Adipocyte (in vitro differentiated cells): ENCODE measurements around the gene NOL4L.
A peak's percentile ranks its signal among the peaks of the same experiment; 100 is the strongest.

Experiments used
- DNase-seq: peaks from one replicate; pipeline ENCODE4 v3.0.0-alpha.2; 2015; ENCODE audit warnings: low read depth
- H3K27me3 ChIP-seq: replicated peaks from 2 replicates; pipeline ENCODE4 v1.7.0; 2013; ENCODE audit warnings: mild to moderate bottlenecking, low read length, moderate library complexity; ENCODE audit not compliant: control insufficient read depth, insufficient read depth
- H3K36me3 ChIP-seq: 2 replicates; pipeline ENCODE4 v1.7.0; 2013; ENCODE audit warnings: low read length, mild to moderate bottlenecking, moderate library complexity; ENCODE audit not compliant: control insufficient read depth, insufficient read depth, severe bottlenecking
- H3K4me1 ChIP-seq: 2 replicates; pipeline ENCODE4 v1.7.0; 2013; ENCODE audit warnings: mild to moderate bottlenecking, low read length, moderate library complexity; ENCODE audit not compliant: control insufficient read depth, insufficient read depth
- H3K4me3 ChIP-seq: 2 replicates; pipeline ENCODE4 v1.7.0; 2013; ENCODE audit warnings: mild to moderate bottlenecking, low read length, moderate library complexity
- H3K9ac ChIP-seq: 2 replicates; pipeline ENCODE4 v1.7.0; 2013; ENCODE audit warnings: mild to moderate bottlenecking, low read length, moderate library complexity
- H3K9me3 ChIP-seq: 2 replicates; pipeline ENCODE4 v1.7.0; 2013; ENCODE audit warnings: mild to moderate bottlenecking, low read length, moderate library complexity; ENCODE audit not compliant: control insufficient read depth

NOL4L gene

GRCh38 chr20:32533732-32534131, 51.4 kb downstream of the NOL4L start:
- Histone ChIP-seq H3K27me3 (peaks cover 12% of the 10 kb centered on the region), H3K36me3 (no peaks in the 10 kb centered on the region), H3K9me3 (no peaks in the 10 kb centered on the region), H3K4me3 (no peak overlapping the region), H3K9ac (no peak overlapping the region), H3K4me1 (no peaks in the 10 kb centered on the region)
- no peak for DNase-seq

- Histone ChIP-seq H3K27me3 (peaks cover 12% of the 10 kb centered on the region), H3K4me1 (peaks cover 6% of the 10 kb centered on the region), H3K4me3 (no peak overlapping the region), H3K9me3 (no peaks in the 10 kb centered on the region), H3K36me3 (no peaks in the 10 kb centered on the region), H3K9ac (no peak overlapping the region)
- no peak for DNase-seq
Observed at GRCh38 chr20:32532246-32532645, 52.9 kb downstream of the NOL4L start.

GRCh38 chr20:32528905-32529670, 56.0 kb downstream of the NOL4L start:
- H3K27me3 ChIP-seq = peaks cover 16% of the 10 kb centered on the region
- H3K9me3 ChIP-seq = no peaks in the 10 kb centered on the region
- H3K4me3 ChIP-seq = no peak overlapping the region
- DNase-seq = no peak
- H3K36me3 ChIP-seq = no peaks in the 10 kb centered on the region
- no peak overlapping the region for H3K9ac ChIP-seq
- H3K4me1 ChIP-seq = peaks cover 8% of the 10 kb centered on the region

GRCh38 chr20:32528171-32528891, 56.8 kb downstream of the NOL4L start:
- Histone ChIP-seq H3K9me3 (no peaks in the 10 kb centered on the region), H3K4me3 (no peak overlapping the region), H3K9ac (no peak overlapping the region), H3K36me3 (no peaks in the 10 kb centered on the region), H3K27me3 (peaks cover 16% of the 10 kb centered on the region), H3K4me1 (peaks cover 8% of the 10 kb centered on the region)
- DNase-seq = no peak

- H3K9me3 ChIP-seq = no peaks in the 10 kb centered on the region
- no peak overlapping the region for H3K9ac ChIP-seq
- DNase-seq = peak; percentile 8
Observed at GRCh38 chr20:32527447-32528055, 57.6 kb downstream of the NOL4L start.

GRCh38 chr20:32527052-32527446, 58.1 kb downstream of the NOL4L start:
- Histone ChIP-seq H3K9ac (no peak overlapping the region), H3K9me3 (no peaks in the 10 kb centered on the region), H3K4me3 (no peak overlapping the region), H3K27me3 (peaks cover 16% of the 10 kb centered on the region), H3K4me1 (peaks cover 8% of the 10 kb centered on the region), H3K36me3 (no peaks in the 10 kb centered on the region)
- no peak for DNase-seq

More at GRCh38 chr20:32527447-32528055, 57.6 kb downstream of the NOL4L start:
- Histone ChIP-seq H3K27me3 (peaks cover 16% of the 10 kb centered on the region), H3K4me1 (peaks cover 8% of the 10 kb centered on the region), H3K36me3 (no peaks in the 10 kb centered on the region), H3K4me3 (no peak overlapping the region)

GRCh38 chr20:32526541-32526940, 58.6 kb downstream of the NOL4L start:
- Histone ChIP-seq H3K9ac (no peak overlapping the region), H3K4me3 (no peak overlapping the region), H3K36me3 (no peaks in the 10 kb centered on the region), H3K4me1 (peaks cover 8% of the 10 kb centered on the region), H3K27me3 (peaks cover 16% of the 10 kb centered on the region), H3K9me3 (no peaks in the 10 kb centered on the region)
- DNase-seq = no peak

- Histone ChIP-seq H3K9me3 (no peaks in the 10 kb centered on the region), H3K4me3 (no peak overlapping the region), H3K27me3 (peaks cover 16% of the 10 kb centered on the region), H3K9ac (no peak overlapping the region), H3K36me3 (no peaks in the 10 kb centered on the region), H3K4me1 (peaks cover 8% of the 10 kb centered on the region)
- no peak for DNase-seq
Observed at GRCh38 chr20:32526125-32526524, 59.0 kb downstream of the NOL4L start.

GRCh38 chr20:32524829-32525501, 60.2 kb downstream of the NOL4L start:
- Histone ChIP-seq H3K9ac (no peak overlapping the region), H3K4me1 (peaks cover 8% of the 10 kb centered on the region), H3K9me3 (no peaks in the 10 kb centered on the region), H3K4me3 (no peak overlapping the region), H3K36me3 (no peaks in the 10 kb centered on the region), H3K27me3 (peaks cover 16% of the 10 kb centered on the region)
- no peak for DNase-seq

- Histone ChIP-seq H3K9ac (no peak overlapping the region), H3K9me3 (no peaks in the 10 kb centered on the region), H3K4me1 (peaks cover 8% of the 10 kb centered on the region), H3K4me3 (no peak overlapping the region), H3K27me3 (peaks cover 11% of the 10 kb centered on the region), H3K36me3 (no peaks in the 10 kb centered on the region)
- DNase-seq = no peak
Observed at GRCh38 chr20:32523613-32524213, 61.4 kb downstream of the NOL4L start.
